ENCODE data around the gene EIF3M. TPM values are rescaled to one million over a fixed set of nuclear protein-coding genes. Genes with fewer than 3 reads are reported as not detected.

Gene EIF3M
- 100 to 1,000 TPM; 163 to 257 (median 177) TPM for total RNA-seq

- peak within 1 kb of the TSS; percentile 27 to 88 (median 86) for H3K27ac ChIP-seq
- WGBS, 2 donors, result 1% methylated on average over 28 to 68 of the region's 70 CpGs
- peak; percentile 92 to 93 for DNase-seq (ENCODE audit: low spot score in 2 of 2)
- no peaks in the 10 kb centered on the region for H3K27me3 ChIP-seq
- TF ChIP-seq EP300 (IDR thresholded peaks at IDR 0.05) (peak; percentile 76 to 86), POLR2A (IDR thresholded peaks at IDR 0.05) (peak in 1 of 2 donors; percentile 58)
- TF ChIP-seq, protein P1, sequence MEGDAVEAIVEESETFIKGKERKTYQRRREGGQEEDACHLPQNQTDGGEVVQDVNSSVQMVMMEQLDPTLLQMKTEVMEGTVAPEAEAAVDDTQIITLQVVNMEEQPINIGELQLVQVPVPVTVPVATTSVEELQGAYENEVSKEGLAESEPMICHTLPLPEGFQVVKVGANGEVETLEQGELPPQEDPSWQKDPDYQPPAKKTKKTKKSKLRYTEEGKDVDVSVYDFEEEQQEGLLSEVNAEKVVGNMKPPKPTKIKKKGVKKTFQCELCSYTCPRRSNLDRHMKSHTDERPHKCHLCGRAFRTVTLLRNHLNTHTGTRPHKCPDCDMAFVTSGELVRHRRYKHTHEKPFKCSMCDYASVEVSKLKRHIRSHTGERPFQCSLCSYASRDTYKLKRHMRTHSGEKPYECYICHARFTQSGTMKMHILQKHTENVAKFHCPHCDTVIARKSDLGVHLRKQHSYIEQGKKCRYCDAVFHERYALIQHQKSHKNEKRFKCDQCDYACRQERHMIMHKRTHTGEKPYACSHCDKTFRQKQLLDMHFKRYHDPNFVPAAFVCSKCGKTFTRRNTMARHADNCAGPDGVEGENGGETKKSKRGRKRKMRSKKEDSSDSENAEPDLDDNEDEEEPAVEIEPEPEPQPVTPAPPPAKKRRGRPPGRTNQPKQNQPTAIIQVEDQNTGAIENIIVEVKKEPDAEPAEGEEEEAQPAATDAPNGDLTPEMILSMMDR (IDR thresholded peaks at IDR 0.05), result peak in 1 of 5 experiments; percentile 23
- H3K4me3 ChIP-seq, result peak within 1 kb of the TSS; percentile 60 to 93 (median 80)
- peaks cover 0 to 30% (median 23%) of the 10 kb centered on the region in 4 donors for H3K4me1 ChIP-seq
- H3K9me3 ChIP-seq, result no peaks in the 10 kb centered on the region
- H3K36me3 ChIP-seq, result peaks cover 0 to 4% (median under 1%) of the 10 kb centered on the region in 3 donors
Measured at GRCh38 chr11:32583459-32584271, at the start of gene EIF3M. EIF3M (plus strand) TSS chr11:32583831; CDS start chr11:32583888, 57 bp downstream.

DNA sequence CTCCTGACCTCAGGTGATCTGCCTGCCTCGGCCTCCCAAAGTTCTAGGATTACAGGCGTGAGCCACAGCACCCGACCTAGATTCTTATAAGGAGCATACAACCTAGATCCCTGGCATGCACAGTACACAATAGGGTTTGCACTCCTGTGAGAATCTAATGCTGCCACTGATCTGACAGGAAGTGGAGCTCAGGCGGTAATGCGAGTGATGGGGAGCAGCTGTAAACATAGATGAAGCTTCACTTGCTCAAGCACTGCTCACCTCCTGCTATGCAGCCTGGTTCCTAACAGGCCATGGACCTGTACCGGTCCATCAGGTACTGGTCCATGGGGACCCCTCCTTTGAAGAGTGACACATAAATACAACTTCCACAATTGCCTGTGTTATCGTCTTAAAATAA lies 44.8 kb upstream of the EIF3M start:
- no peak for DNase-seq (ENCODE audit: low spot score in 2 of 2)
- Histone ChIP-seq H3K4me1 (no peaks in the 10 kb centered on the region), H3K27ac (no peak overlapping the region), H3K4me3 (no peak overlapping the region), H3K36me3 (no peaks in the 10 kb centered on the region), H3K9me3 (no peaks in the 10 kb centered on the region), H3K27me3 (no peaks in the 10 kb centered on the region)
- WGBS, 2 donors, result 83 to 94% methylated on average over 7 of the region's 7 CpGs
- TF ChIP-seq, protein P1 (IDR thresholded peaks at IDR 0.05), result no peak

GRCh38 chr11:32549611-32550187 lies 33.9 kb upstream of the EIF3M start:
- TF ChIP-seq, protein P1 (IDR thresholded peaks at IDR 0.05), result no peak
- TF ChIP-seq POLR2A (IDR thresholded peaks at IDR 0.05), result no peak
- TF ChIP-seq EP300 (IDR thresholded peaks at IDR 0.05), result no peak
- 22 to 38% methylated on average over 1 of the region's 1 CpG for WGBS, 2 donors
- Histone ChIP-seq H3K36me3 (no peaks in the 10 kb centered on the region), H3K4me1 (no peaks in the 10 kb centered on the region), H3K27ac (no peak overlapping the region), H3K9me3 (peaks cover 0 to 8% (median 0%) of the 10 kb centered on the region in 4 donors), H3K27me3 (no peaks in the 10 kb centered on the region), H3K4me3 (no peak overlapping the region)
- DNase-seq (ENCODE audit: low spot score in 2 of 2), result no peak

DNA sequence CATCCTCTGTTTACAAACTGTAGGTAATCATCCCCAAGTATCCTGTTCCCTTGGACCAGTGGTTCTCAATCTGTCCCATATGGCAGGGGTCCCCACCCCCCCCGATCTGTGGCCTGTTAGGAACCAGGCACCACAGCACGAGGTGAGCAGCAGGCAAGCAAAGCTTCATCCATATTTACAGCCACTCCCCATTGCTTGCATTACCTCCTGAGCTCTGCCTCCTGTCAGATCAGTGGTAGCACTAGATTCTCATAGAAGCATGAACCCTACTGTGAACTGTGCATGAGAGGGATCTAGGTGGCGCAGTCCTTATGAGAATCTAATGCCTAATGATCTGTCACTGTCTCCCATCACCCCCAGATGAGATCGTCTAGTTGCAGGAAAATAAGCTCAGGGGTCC lies 33.4 kb upstream of the EIF3M start:
- Histone ChIP-seq H3K27ac (no peak overlapping the region), H3K36me3 (no peaks in the 10 kb centered on the region), H3K4me3 (no peak overlapping the region), H3K4me1 (no peaks in the 10 kb centered on the region), H3K9me3 (peaks cover 0 to 7% (median 0%) of the 10 kb centered on the region in 4 donors), H3K27me3 (no peaks in the 10 kb centered on the region)
- TF ChIP-seq EP300 (IDR thresholded peaks at IDR 0.05) (no peak), POLR2A (IDR thresholded peaks at IDR 0.05) (no peak)
- TF ChIP-seq, protein P1 (IDR thresholded peaks at IDR 0.05), result no peak
- 84 to 87% methylated on average over 4 of the region's 4 CpGs for WGBS, 2 donors
- DNase-seq (ENCODE audit: low spot score in 2 of 2), result no peak

DNA sequence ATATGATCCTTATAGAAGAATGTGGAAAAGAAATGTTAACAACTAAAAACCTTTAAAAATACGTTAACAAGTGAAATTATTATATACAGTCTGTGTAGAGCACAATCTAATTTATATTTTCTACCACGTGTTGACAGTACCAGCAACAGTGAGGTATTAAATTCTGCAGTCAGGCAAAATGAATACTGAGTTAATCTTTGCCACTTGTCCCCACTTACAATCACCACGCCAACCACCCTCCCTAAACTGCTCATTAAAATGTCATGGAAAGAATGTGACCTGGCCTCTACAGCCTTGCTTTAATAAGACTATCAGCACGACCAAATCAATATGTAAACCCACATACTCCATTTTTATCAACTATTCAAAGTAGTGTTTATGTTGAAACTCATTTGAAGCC lies 28.5 kb upstream of the EIF3M start:
- Histone ChIP-seq H3K4me1 (no peaks in the 10 kb centered on the region), H3K27ac (no peak overlapping the region), H3K36me3 (no peaks in the 10 kb centered on the region), H3K9me3 (no peaks in the 10 kb centered on the region), H3K4me3 (no peak overlapping the region), H3K27me3 (no peaks in the 10 kb centered on the region)
- TF ChIP-seq EP300 (IDR thresholded peaks at IDR 0.05) (no peak), POLR2A (IDR thresholded peaks at IDR 0.05) (no peak)
- TF ChIP-seq, protein P1 (IDR thresholded peaks at IDR 0.05), result no peak
- no peak for DNase-seq (ENCODE audit: low spot score in 2 of 2)
- whole genome bisulfite sequencing, 2 donors, result 30% methylated on average over 4 of the region's 4 CpGs
